HG03439 (cell line): ENCODE measurements around the gene TSSK3.

ENCODE experiments used
- ATAC-seq: cut with Tn5 transposase; IDR thresholded peaks from one replicate; pipeline ENCODE4 v1.9.1; 2021; ENCODE audit warnings: mild to moderate bottlenecking, moderate library complexity; ENCODE audit not compliant: unreplicated experiment

TSSK3 gene, protein sequence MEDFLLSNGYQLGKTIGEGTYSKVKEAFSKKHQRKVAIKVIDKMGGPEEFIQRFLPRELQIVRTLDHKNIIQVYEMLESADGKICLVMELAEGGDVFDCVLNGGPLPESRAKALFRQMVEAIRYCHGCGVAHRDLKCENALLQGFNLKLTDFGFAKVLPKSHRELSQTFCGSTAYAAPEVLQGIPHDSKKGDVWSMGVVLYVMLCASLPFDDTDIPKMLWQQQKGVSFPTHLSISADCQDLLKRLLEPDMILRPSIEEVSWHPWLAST

GRCh38 chr1:32362474-32363313 is at the start of gene TSSK3, which contains the start of gene FAM229A:
TSSK3 (plus strand) TSS chr1:32362539; CDS start chr1:32362702, 163 bp downstream.
FAM229A (minus strand) TSS chr1:32362485; CDS start chr1:32362091, 394 bp downstream.
- ATAC-seq, result no peak

- no peak for ATAC-seq
Measured at GRCh38 chr1:32316903-32317277, 45.4 kb upstream of the TSSK3 start.

GRCh38 chr1:32318127-32318869 is 44.0 kb upstream of the TSSK3 start:
- no peak for ATAC-seq

GRCh38 chr1:32321712-32322291 is 40.5 kb upstream of the TSSK3 start:
- no peak for ATAC-seq

- ATAC-seq, result no peak
Measured at GRCh38 chr1:32327204-32327603, 35.1 kb upstream of the TSSK3 start.

DNA sequence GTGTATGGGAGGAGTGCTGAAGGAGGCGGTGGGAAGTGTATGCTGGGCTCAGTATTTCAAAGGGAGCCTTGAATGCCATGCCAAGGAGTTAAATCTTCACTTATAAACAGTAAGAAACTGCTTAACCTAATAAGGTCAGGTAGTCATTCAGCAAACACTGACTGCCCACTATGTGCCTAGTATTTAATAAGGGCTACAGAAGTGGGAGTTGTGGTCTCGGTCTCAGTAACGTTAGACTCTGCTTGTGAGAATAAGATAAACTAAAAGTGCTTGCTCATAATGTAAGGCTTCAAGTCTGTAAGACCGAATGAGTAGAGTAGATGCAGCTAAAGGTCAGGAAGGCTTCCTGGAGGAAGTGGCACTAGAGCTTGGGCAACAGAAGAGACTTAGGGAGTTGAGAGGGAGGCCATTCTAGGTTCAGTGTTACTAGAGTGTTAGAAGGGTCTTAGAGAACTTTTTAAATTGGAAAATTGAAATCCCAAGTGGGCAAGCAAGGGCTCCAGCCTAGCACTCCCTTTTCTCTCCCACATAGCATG is 32.3 kb upstream of the TSSK3 start:
- no peak for ATAC-seq

DNA sequence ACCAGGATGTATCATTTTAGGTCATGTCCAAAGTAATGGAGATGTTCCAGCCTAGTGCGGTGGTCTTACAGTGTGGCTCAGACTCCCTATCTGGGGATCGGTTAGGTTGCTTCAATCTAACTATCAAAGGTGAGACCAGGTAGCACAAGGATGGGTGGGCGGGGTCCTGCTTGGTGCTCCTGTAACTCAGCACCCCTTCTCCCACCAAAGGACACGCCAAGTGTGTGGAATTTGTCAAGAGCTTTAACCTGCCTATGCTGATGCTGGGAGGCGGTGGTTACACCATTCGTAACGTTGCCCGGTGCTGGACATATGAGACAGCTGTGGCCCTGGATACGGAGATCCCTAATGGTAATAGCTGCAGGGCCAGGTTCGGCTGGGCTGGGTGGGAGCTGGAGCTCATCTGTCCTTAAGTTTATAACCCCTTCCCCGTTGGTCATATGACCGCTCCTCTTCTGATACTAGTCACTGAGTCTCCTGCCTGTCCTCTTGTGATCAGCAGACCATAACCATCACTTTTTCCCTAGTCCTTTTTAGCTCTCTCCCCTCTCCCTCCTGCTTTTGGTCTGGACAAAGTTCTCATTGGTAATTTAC is 31.7 kb upstream of the TSSK3 start:
- ATAC-seq, result no peak

DNA sequence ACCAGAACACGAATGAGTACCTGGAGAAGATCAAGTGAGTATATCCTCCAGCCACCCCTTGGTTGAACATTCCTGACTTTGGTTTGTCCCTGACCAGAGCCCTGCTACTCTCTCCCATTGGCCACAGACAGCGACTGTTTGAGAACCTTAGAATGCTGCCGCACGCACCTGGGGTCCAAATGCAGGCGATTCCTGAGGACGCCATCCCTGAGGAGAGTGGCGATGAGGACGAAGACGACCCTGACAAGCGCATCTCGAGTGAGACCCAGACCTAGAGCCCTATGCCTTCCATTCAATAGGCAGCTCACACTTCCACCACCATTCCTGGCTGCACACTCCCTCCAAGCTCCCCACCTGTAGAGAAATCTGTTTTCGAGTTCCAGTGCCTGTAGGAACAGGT is 30.8 kb upstream of the TSSK3 start:
- ATAC-seq, result no peak

- no peak for ATAC-seq
Measured at GRCh38 chr1:32332290-32333079, 29.9 kb upstream of the TSSK3 start.

DNA sequence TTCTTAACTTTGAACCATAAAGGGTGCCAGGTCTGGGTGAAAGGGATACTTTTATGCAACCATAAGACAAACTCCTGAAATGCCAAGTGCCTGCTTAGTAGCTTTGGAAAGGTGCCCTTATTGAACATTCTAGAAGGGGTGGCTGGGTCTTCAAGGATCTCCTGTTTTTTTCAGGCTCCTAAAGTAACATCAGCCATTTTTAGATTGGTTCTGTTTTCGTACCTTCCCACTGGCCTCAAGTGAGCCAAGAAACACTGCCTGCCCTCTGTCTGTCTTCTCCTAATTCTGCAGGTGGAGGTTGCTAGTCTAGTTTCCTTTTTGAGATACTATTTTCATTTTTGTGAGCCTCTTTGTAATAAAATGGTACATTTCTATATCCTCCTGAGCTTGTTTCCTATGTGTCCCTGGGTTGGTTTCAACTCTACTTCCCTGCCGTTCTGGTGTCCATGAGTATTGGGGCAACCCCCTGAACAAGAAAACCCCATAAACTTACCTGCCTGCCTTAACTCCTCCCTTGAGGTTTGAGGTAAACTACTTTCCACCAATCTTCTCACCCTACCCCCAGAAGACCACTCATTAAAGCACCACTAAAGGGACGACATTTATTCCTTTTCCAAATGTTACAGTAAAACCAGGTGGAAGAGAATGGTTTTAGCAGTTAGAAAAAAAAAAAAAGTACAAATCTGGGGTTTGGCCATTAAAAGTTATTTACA is 28.9 kb upstream of the TSSK3 start:
- no peak for ATAC-seq

DNA sequence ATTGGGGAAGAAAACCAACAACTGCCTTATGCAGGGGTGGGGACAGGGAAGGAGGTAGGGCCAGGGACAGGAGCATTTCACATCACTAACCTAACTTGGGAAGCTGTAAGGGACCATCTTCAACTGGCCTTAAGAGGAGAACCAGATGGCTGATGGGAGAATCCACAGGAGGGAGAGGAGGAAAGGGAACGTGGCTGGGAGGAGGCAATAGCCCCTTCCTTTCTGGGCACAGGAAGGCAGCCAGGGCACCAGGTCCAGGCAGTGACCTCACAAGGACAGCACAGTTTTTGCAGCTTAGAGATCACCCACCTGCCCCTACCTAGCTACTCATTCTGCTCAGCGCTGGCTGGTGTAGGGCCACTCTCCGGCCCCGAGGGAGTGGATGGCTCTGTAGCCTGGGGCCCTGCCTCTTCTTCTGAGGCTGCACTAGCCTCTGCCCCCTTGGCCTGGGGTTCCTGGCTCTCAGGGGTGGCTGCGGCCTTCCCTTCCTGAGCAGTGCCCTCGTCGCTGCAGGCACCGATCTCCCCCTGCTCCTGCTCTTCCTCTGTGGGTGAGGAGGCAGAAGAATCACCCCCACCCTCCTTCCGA is 28.0 kb upstream of the TSSK3 start:
- ATAC-seq, result no peak

DNA sequence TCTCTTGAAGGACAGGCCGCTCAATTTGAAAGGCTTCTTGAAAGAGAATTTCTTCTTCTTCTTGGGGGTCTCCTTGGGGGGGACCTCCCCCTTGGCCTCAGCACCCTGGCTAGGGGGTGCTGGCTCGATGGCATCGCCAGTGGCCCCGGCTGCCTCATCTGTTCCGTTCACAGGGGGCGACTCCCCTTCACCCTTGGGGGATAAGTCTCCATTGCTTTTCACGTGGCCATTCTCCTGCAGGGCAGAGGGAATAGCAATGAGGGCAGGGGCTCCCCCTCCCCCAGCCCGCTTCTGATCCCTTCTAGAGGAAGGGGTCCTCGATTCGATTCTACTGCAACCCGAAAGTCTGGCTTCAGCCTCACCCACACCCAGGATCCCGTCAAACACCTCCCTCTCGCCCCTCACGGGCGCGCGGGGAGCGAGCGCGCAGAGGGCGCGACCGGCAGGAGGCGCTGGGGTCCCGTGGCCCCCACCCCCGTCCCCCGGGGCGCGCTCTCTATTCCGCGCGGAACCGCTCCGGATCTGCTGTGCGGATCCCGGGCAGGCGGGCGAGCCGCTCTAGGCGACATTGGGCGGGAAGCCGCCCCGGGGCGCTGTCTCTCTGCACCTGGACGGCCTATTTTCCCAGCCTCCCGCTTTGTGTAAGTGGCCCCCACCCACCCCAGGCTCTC is 27.3 kb upstream of the TSSK3 start:
- ATAC-seq, result no peak

DNA sequence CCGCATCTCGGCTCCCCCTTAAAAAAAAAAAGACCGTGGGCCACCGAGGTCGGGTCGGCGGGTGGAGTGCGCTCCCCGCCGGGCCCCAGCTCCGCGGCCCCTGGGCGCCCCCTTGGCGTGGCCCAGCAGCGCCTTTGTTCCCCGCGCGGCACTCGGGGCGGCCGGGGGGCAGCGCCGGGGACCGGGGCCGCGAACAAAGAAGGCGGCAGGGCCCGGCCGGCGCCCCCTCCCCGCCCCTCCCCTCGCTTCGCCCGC is 26.9 kb upstream of the TSSK3 start:
- ATAC-seq, result no peak

- peak; percentile 40 for ATAC-seq
Measured at GRCh38 chr1:32335790-32336590, 26.3 kb upstream of the TSSK3 start, which contains the start of gene MARCKSL1. MARCKSL1 (minus strand) TSS chr1:32336233; CDS start chr1:32336033, 200 bp downstream.

GRCh38 chr1:32336591-32336932 is 25.8 kb upstream of the TSSK3 start:
- ATAC-seq, result no peak

- ATAC-seq, result no peak
Measured at GRCh38 chr1:32336963-32337675, 25.2 kb upstream of the TSSK3 start.
